C4-2B (cell line): ENCODE measurements around the gene UBE2D4.

ENCODE experiments used
- H3K27ac ChIP-seq: fragments of 450-650 bp; 2 replicates; pipeline ENCODE4 v1.5.1; 2017
- CTCF ChIP-seq: fragments of 450-650 bp; conservative IDR thresholded peaks from 2 replicates; pipeline ENCODE4 v1.5.1; 2017; ENCODE audit warnings: mild to moderate bottlenecking
- ZFX ChIP-seq: fragments of 450-650 bp; IDR thresholded peaks from 2 replicates; pipeline ENCODE4 v1.6.1; 2017

Gene UBE2D4

DNA sequence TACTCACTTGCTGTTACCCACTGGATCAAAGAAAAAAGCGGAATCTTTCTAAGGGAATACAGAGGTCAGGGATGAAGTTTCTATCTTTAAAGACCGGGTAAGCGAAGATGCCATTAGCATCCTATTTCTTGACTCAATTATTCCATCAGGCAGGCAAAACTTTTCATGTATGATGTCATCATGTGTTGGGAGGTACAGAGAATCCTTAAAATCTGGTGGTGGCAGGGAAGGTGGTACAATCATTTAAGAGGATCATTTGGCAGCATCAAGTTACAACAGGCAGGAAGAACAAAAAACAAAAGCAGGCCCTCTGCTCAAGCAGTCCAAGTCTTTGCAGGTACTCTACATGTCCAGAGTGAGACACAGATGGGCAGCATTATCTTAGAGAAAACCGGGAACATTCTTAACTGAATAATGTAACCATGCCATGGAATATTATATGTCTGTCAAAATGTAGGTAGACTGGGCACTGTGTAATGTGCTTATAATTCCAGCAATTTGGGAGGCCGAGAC lies 23.6 kb upstream of the UBE2D4 start:
- H3K27ac ChIP-seq: no peak overlapping the region
- TF ChIP-seq CTCF (no peak), ZFX (no peak)

- no peak for TF ChIP-seq ZFX
- H3K27ac ChIP-seq: no peak overlapping the region
Observed at GRCh38 chr7:43904533-43905208, 21.6 kb upstream of the UBE2D4 start.

DNA sequence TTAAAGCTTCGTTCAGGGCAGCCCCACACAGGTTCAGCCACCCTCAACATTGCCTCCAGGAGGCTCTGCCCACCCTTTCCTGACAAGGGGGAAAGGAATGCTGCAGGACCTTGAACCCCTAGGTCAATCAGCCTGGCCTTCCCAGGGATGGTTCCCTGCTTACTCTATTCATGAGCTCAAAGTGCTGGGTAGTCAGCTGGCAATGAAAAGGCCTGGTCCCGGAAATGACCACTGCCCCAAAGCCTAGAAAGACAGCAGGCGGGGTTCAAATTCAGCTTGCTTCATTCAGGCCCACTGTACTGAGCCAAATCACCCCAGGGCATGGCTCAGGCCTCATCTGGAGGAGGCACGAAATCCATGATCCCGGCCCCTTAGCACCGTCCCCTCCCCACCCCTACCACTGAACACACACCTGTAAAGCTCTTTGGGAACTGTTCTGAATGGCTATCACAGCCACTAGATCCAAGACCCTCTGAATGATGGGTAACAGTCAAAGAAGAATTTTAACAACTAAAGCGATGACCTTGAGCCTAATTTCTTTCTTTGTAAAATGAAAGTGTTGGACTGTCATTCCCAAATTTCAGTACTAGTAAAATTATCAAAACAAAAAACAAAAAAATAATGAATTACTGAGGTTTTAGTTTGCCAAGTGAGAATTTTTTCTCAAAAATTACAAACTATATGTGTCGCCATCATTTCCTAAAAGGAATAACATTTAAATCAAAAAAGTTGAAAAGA lies 20.9 kb upstream of the UBE2D4 start:
- peak overlapping the region; percentile 78 for H3K27ac ChIP-seq
- TF ChIP-seq ZFX: no peak
- TF ChIP-seq CTCF: no peak

DNA sequence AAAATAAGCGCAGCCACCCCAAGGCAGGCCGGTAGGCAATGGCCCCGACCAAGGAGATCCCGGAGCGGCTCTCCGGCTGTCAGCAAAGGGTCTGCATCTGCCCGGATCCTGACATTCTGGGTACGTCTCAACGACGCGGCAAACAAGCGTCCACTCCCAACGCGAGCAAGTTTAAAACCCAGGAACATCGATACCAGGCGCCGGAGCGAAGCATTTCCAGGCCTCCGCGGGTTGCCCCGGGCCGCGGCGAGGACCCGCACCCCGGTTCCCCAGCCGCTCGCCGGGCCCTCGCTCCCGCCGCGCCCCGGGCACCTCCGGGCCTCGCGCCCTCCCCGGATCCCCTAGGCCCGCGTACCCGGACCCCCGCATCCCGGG lies 20.3 kb upstream of the UBE2D4 start:
- TF ChIP-seq CTCF: no peak
- TF ChIP-seq ZFX: no peak
- H3K27ac ChIP-seq: peak overlapping the region; percentile 78

DNA sequence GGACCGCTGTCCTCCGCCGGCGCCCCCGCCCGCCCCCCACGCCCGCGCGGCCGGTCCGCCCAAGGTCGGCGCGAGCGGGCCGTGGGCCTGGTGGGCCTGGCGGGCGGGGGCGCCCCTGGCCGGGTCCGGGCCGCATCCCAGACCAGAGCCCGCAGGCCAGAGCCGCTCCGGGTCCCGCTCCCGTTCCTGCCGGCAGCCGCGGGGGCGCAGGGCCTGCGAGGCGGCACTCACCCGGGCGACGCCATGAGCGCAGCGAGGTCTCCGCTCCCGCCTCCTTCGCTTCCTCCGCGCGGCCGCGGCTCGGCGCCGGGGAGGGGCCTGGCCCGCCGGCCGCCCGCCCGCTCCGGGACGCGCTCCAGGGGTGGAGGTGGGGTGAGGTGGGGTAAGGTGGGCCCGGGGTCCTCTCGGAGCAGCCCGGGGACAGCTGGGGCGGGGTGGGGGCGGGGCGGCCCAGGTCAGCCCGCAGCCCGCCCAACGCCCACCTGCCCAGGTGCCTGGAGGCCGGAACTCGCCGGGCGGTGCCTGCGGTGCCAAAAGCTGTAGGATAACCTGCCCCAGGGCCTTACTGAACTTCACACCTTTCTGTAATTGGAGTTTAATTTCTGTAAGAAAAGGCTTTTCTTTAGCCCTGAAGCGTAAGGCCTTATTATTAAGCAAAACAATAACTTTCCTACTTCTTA lies 19.8 kb upstream of the UBE2D4 start, which contains the start of gene URGCP:
Gene URGCP, minus strand, starts transcription at position 266 of the 680 bp plus-strand sequence. Its CDS starts 21 bp downstream, at position 245.
- peak within 1 kb of the TSS; percentile 78 for H3K27ac ChIP-seq
- TF ChIP-seq CTCF: no peak
- TF ChIP-seq ZFX: peak; percentile 98

GRCh38 chr7:43914795-43915194 lies 11.4 kb upstream of the UBE2D4 start:
- H3K27ac ChIP-seq: no peak overlapping the region
- TF ChIP-seq CTCF (no peak), ZFX (no peak)

GRCh38 chr7:43915907-43916306 lies 10.3 kb upstream of the UBE2D4 start:
- H3K27ac ChIP-seq: no peak overlapping the region
- TF ChIP-seq ZFX: no peak
- no peak for TF ChIP-seq CTCF
